ENCODE data around the gene EPHA4.

GRCh38 chr2:221494556-221494955 lies 77.5 kb downstream of the EPHA4 start:
- no peak for TF ChIP-seq EZH2 (IDR thresholded peaks at IDR 0.05; ENCODE audit: insufficient read depth, low read length)
- TF ChIP-seq, protein P1, sequence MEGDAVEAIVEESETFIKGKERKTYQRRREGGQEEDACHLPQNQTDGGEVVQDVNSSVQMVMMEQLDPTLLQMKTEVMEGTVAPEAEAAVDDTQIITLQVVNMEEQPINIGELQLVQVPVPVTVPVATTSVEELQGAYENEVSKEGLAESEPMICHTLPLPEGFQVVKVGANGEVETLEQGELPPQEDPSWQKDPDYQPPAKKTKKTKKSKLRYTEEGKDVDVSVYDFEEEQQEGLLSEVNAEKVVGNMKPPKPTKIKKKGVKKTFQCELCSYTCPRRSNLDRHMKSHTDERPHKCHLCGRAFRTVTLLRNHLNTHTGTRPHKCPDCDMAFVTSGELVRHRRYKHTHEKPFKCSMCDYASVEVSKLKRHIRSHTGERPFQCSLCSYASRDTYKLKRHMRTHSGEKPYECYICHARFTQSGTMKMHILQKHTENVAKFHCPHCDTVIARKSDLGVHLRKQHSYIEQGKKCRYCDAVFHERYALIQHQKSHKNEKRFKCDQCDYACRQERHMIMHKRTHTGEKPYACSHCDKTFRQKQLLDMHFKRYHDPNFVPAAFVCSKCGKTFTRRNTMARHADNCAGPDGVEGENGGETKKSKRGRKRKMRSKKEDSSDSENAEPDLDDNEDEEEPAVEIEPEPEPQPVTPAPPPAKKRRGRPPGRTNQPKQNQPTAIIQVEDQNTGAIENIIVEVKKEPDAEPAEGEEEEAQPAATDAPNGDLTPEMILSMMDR (IDR thresholded peaks at IDR 0.05; ENCODE audit: insufficient read depth, low read depth, low read length) = no peak
